GM19099 (cell line): ENCODE data around the gene ARFGEF3.

Source experiments
- POLR2A ChIP-seq: IDR thresholded peaks from 3 replicates; pipeline ENCODE4 v1.6.1; 2011; ENCODE audit warnings: low read depth; ENCODE audit not compliant: insufficient read length; ENCODE audit errors: extremely low read depth

ARFGEF3 gene

DNA sequence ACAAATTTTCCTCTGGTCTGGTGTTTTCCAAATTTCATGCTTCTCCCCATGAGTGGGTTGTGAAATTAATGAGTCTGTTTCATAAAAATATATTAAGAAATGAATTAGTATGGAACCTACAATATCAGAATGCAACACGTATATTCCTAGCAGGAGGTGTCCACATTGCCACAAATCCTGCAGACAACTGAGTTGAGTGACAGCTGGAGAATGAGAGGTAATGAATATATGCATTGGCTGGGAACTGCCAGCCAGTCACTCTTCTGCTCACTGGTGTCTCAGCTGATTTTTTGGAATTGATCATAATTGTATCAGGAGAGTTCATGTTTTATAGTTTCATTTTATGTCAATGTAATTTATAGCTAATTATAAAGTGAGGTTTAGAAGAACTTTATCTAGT, 6.3 kb upstream of the ARFGEF3 start:
- no peak for TF ChIP-seq POLR2A

DNA sequence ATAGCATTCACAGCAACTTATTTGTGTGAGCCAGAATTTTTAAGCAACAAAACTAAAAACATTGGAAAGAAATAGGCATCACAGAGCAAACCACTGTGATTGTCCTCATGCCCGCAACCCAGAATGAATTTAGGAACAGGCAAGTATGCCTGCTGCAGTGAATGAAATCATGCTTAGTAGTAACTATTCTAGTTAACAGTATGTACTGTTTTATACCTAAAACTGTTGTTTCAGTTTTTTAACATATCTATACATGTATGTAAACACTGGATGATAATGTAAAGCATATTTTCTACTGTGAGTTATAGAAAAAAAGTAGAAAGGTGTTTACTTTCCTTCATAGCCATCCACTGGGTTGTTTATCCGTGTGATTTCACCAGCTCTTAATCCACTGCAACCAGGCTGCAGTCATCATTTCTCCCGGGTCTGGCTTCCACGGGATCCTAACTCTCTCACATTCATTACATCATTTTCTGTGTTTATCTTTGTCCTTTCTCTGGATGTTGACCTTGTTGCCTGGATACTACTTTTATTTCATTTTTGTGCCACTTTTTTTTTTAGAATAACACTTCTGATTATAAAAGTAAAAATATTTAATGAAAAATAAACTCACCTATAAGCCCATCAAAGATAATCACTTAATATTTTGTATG, 3.6 kb upstream of the ARFGEF3 start:
- no peak for TF ChIP-seq POLR2A

DNA sequence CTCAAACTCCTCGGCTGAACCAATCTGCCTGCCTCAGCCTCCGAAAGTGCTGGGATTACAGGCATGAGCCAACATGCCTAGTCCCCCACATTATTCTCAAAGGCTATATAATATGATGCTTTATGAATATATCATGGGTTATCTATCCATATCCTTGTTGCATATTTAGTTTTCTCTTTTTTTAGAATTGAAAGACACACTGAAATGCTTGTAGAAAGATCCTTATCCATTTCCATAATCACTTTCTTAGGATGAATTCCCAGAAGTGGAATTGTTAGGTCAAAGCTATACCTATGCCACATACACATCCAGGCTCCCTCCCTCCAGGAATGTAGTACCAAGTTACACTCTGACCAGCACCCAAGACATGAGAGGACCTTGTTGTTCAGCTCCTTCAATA, 2.5 kb upstream of the ARFGEF3 start:
- no peak for TF ChIP-seq POLR2A

DNA sequence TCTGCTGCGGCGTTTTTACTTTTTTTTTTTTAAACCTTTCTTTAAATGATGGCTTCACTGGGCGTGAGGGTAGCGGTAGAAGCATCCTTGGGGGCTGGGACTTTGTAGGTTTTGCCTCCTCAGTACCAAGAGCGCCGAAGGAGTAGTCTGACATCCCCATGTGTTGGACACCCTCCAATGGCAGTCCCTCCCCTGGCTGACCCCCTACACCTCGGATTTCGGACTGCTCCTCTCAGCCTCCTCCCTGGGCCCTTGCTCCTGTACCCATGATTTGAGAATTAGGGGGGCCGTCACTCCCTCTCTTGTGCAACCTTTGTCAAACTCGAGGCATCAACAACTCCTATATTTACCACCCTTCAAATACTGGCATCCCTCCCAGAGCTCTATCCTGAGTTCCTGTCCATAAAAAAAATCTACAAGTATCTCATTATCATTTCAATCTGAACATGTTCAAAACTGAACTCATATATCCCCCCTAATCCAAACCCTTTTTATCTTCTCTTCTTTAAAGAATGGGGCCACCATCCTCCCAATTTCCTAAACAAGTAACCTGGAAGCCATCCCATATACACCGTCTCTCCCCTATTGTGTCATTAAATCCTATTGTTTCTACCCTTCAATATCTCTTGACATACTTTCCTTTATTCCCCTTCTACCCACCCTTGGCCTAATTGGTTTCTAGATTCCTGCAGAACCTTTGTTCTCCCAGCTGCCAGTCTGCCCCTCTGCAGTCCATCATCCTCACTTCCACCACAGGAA, 1.2 kb upstream of the ARFGEF3 start:
- no peak for TF ChIP-seq POLR2A

DNA sequence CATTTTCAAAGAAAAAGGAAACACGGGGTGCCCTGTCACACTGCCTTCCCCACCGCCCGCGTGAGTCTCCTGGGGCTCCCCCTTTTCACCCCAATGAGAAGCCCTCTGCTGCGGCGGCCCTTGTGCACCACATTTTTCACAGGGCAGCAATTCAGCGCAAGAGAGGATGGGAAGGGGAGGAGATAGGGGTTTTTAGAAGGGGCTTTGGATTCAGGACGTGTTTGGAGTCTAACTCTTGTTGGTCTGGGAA, 726 bp upstream of the ARFGEF3 start:
- TF ChIP-seq POLR2A: no peak

DNA sequence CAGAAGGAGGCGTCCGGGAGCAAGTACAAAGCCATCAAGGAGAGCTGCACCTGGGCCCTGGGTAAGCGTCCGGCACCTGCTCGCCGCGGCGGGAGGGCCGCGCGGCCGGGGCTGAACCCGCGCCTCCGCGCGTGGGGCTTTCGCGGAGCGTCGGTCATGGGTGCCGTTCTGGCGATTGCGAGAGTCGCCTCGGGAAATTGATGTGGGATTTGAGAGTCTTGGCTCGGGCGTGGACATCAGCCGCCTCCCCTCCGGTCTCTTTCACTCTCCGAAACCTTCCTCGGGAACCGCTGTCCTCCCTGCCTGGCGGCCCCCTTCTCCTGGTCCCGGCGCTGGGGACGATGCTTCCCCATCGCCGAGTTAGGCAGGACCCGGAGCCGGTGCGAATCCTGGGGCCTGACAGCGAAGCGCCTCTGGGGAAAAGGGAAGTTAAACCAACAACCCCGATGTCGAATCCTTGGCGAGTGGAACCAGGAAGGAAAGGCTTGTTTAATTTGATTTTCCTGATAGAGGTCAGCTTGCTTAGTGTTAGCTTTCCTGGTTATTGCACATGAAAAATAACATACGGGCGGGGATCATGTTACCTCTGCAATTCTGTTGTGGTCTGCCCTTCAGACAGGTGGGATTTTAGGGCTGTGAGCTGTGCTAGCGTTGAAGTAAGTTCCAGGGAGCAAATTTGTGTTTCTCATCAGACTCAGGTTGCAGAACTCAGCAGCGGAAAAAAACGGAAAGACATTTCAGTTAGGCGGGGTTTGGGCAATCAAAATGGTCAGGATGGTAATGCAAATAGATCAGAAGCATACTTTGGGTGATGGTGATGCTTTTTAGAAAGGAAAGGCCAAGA, 594 bp downstream of the ARFGEF3 start:
- no peak for TF ChIP-seq POLR2A

DNA sequence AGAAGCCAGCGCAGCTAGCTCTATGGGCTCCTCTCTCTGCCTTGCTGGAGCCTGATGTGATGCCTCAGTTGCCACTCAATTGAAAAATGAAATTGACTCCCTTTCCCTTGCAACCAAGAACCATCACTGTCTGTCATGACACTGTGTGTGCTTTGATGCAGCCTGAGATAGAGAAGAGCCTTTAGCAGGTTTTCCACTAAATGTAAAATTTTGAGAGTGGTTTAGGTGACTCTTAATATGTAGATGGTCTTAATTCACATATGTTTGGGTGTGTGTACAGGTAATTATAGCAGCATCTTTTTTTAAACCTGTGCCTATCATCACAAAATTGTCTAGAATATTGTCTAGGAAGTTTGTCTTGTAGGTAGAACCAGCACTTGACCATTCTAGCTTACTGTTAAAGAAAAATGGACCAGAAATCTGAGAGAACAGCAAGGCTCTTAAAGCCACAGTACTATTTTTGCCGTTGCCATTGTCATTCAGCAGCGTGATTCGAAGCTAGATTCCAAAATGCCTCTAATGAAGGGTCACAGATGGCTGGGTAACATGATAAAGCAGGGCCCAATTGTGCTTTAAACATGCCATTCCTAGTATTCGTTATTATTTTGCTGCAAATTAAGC, 1.3 kb downstream of the ARFGEF3 start:
- TF ChIP-seq POLR2A: no peak

DNA sequence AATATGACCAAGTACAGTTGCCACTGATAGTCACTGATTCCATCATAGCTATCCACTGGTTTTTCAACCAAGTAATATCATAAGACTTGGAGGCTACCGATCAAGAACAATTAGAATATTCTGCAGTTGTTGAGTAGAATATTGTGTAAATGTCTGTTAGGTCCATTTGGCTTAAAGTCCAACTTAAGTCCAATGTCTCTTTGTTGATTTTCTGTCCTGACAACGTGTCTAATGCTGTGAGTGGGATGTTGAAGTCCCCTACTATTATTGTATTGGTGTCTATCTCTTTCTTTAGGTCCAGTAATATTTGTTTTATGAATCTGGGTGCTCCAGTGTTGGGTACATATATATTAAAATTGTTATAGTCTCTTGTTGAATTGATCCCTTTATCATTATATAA, 13.9 kb downstream of the ARFGEF3 start:
- no peak for TF ChIP-seq POLR2A

DNA sequence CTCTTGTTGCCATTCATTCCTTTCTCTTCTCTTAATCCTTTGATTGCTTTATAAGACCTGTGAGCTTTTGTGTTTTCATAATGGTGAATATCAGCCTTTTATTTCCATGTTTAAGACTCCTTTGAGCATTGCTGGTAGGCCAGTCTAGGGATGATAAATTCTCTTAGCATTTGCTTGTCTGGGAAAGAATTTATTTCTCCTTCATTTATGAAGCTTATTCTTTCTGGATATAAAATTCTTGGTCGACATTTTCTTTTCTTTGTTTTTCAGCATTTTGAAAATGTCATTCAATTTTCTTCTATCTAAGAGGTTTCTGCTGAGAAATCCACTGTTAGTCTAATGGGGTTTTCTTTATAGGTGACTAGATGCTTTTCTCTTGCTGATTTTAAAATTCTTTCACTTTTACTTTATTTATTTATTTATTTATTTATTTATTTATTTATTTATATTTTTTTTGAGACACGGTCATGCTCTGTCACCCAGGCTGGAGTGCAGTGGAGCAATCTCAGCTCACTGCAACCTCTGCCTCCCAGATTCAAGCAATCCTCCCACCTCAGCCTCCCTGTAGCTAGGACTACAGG, 15.0 kb downstream of the ARFGEF3 start:
- TF ChIP-seq POLR2A: no peak

DNA sequence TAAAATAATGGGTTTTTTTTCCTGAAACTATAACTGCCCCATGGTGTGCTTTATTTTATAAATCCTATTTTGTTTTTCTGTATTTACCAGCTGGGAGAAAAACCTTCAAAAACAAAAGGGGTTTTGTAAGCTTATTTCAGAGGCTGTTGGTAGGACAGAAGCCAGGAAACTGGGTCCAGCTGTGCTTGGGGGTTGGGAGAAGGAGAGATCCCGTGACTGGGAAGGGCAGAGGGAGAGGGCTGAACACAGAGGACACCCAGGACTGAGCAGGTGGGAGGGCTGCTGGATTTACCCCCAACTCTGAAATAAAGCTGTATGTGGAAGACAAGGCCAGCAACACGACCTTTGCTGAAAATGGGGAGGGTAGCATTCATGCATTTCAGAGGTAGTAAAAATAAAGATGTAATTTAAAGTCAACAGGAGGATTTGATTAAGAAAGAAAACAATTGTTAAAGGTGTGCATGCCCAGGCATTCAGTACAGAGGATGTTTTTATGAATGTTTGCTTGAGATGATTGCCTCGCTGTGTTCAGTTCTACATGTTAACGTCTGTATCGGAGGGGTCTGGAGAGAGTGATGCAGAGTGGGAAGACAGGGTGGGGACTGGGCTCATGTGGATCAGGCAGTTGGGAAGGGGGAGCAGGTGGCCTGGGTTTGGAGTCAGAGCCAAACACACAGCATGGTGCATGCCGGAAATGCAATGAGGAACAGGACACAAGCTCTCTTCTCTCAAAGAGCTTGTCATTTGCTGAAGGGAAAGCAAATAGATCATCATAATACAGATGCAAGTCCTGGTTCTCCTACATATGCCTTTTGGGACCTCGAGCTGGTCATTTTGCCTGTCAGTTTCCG, 21.4 kb downstream of the ARFGEF3 start:
- no peak for TF ChIP-seq POLR2A

DNA sequence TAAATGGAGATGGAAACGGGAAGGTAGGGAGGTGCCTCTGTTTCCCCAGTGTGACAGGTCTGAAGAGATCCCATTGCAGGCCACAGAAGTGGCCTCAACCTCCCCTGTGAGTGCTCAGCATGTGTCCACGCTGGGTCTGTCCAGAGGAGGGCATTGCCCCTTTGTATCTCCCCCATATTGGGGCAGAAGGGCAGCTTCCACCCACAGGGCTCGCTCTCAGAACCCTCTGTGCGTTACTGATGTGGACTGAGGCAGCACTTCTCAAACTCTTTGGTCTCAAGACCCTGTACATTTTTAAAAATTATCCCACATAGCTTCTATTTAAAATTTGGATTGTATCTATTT, 22.0 kb downstream of the ARFGEF3 start:
- TF ChIP-seq POLR2A: no peak

DNA sequence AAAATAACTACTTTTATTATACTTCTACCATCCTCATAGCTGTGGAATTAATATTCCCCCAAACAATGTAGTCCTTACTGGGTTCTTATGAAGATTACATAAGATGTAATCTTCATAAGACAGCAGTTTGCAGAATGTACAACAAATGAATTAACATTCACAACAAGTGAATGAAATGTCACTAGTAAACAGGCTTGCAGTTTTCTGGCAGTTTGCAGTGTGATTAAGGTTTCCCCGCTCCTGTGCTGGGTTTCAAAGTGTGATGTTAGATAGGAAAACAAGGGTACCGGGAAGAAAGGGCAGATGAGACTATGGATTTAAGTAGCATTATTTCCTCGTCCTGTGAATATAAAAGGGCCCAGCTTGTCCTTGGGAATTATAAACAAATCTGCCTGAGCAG, 22.5 kb downstream of the ARFGEF3 start:
- no peak for TF ChIP-seq POLR2A

DNA sequence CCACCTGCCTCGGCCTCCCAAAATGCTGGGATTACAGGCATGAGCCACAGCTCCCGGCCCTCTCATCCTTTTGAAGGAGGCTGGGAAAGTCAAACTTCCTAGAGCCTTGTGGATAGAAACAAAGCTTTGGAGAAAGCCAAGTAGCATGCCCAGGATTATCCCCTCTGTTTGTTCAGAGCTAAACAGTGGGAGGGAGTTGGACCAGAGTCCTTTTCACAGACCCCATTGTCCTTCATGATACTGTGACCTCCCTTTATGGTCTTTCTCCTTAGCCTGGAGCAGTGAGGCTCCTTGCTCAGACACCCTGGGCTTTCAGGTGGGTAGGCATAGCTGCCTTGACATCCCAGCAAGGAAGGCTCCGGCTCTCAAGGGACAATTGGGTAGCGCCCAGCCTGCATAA, 25.4 kb downstream of the ARFGEF3 start:
- no peak for TF ChIP-seq POLR2A

DNA sequence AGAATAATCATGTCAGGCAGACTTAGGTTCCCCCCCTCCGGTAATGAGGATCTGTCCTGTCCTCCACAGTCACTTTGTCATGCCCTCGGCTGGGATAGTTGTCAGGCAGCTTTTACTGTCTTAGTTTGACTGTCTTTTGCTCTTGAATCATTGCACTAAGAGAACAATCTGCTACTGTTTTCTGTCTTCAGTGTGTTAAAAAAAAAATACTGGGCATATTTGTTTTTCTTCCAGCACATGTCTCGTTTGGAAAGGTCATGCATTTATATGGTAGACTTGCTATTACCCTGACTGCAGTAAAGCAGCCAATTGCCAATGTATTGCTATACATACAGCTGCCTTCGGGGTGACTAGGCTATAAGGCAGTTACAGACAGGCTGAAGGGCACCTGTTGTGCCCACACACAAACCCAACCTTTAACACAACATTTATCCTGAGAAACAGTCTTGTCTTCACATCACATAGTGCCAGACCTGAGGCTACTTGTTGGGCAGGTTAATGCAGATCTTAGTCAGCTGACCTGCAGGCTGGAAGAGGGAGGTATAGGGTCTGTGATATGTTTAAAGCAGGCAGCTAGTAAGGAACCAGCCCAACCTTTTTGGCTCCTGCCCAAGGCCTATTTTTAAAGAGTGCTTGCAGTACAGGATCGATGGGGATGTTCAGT, 26.7 kb downstream of the ARFGEF3 start:
- TF ChIP-seq POLR2A: no peak
